ENCODE results near the gene CCT6B.

Gene CCT6B

DNA sequence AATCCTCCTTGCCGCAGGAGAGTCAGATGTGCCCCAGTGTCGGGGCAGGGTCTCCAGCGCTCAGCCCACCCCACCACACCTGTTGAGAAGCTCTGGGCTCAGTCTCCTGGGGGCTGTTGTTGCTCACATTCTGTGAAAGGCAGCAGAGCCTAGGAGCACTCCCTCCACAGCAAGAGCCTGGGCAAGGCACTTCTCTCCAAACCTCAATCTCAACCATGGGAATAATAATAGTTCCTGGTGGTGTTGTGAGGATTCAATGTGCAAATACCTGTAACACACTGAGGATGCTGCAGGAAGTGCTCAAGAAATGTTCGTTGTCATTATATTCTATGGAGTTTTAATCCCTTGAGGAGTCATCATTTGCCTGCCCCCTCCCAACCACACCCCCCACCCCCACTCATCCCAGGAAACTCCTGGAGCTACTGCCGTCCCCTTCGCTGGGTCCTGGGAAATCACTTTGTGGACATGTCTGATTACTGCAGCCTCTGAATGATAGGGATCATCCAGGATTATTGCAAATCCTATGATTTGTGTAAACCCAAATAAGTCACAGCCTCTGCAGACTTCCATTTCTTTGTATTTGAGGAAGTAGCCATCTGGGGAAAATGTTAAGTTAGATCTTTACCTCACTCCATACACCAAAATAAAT lies 61.5 kb downstream of the CCT6B start:
- no peak for TF ChIP-seq EZH2phosphoT487 (conservative IDR thresholded peaks at IDR 0.05; ENCODE audit: low read length)
- TF ChIP-seq, protein P1, sequence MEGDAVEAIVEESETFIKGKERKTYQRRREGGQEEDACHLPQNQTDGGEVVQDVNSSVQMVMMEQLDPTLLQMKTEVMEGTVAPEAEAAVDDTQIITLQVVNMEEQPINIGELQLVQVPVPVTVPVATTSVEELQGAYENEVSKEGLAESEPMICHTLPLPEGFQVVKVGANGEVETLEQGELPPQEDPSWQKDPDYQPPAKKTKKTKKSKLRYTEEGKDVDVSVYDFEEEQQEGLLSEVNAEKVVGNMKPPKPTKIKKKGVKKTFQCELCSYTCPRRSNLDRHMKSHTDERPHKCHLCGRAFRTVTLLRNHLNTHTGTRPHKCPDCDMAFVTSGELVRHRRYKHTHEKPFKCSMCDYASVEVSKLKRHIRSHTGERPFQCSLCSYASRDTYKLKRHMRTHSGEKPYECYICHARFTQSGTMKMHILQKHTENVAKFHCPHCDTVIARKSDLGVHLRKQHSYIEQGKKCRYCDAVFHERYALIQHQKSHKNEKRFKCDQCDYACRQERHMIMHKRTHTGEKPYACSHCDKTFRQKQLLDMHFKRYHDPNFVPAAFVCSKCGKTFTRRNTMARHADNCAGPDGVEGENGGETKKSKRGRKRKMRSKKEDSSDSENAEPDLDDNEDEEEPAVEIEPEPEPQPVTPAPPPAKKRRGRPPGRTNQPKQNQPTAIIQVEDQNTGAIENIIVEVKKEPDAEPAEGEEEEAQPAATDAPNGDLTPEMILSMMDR (IDR thresholded peaks at IDR 0.05; ENCODE audit: insufficient read depth, low read length, poor library complexity, severe bottlenecking) = no peak
- no peaks in the 10 kb centered on the region for H3K79me2 ChIP-seq (ENCODE audit: insufficient read depth, low read length)
- no peak overlapping the region for H3K4me2 ChIP-seq (ENCODE audit: low read depth, low read length, poor library complexity, severe bottlenecking)
- no peaks in the 10 kb centered on the region for H3K9me3 ChIP-seq (ENCODE audit: insufficient read depth, low read length)
- H3K27me3 ChIP-seq (ENCODE audit: low read length) = no peaks in the 10 kb centered on the region
- H3K36me3 ChIP-seq (ENCODE audit: low read length) = no peaks in the 10 kb centered on the region
- H3K4me3 ChIP-seq (ENCODE audit: insufficient read depth, low read length, poor library complexity, severe bottlenecking) = no peak overlapping the region
- no peaks in the 10 kb centered on the region for H3K9me2 ChIP-seq (replicated peaks; ENCODE audit: insufficient read depth, low read length)
- no peaks in the 10 kb centered on the region for H4K20me1 ChIP-seq (ENCODE audit: low read depth, low read length)
- H2AFZ ChIP-seq (ENCODE audit: low read depth, low read length, severe bottlenecking) = no peak overlapping the region
- no peak overlapping the region for H3K9ac ChIP-seq (ENCODE audit: low read length)
- H3K27ac ChIP-seq (ENCODE audit: low read depth, low read length) = no peak overlapping the region
- H3F3A ChIP-seq (ENCODE audit: insufficient read depth) = no peaks in the 10 kb centered on the region

GRCh38 chr17:34895383-34895782 lies 65.9 kb downstream of the CCT6B start:
- Histone ChIP-seq H3K4me2 (ENCODE audit: low read depth, low read length, poor library complexity, severe bottlenecking) (no peak overlapping the region), H3K9ac (ENCODE audit: low read length) (no peak overlapping the region), H3F3A (ENCODE audit: insufficient read depth) (no peaks in the 10 kb centered on the region), H3K9me2 (replicated peaks; ENCODE audit: insufficient read depth, low read length) (no peaks in the 10 kb centered on the region), H3K36me3 (ENCODE audit: low read length) (no peaks in the 10 kb centered on the region), H4K20me1 (ENCODE audit: low read depth, low read length) (no peaks in the 10 kb centered on the region), H3K27ac (ENCODE audit: low read depth, low read length) (no peak overlapping the region), H3K4me3 (ENCODE audit: insufficient read depth, low read length, poor library complexity, severe bottlenecking) (no peak overlapping the region), H3K79me2 (ENCODE audit: insufficient read depth, low read length) (no peaks in the 10 kb centered on the region), H2AFZ (ENCODE audit: low read depth, low read length, severe bottlenecking) (no peak overlapping the region), H3K9me3 (ENCODE audit: insufficient read depth, low read length) (no peaks in the 10 kb centered on the region), H3K27me3 (ENCODE audit: low read length) (no peaks in the 10 kb centered on the region)
- TF ChIP-seq EZH2phosphoT487 (conservative IDR thresholded peaks at IDR 0.05; ENCODE audit: low read length) = no peak
- TF ChIP-seq, protein P1 (IDR thresholded peaks at IDR 0.05; ENCODE audit: insufficient read depth, low read length, poor library complexity, severe bottlenecking) = no peak

DNA sequence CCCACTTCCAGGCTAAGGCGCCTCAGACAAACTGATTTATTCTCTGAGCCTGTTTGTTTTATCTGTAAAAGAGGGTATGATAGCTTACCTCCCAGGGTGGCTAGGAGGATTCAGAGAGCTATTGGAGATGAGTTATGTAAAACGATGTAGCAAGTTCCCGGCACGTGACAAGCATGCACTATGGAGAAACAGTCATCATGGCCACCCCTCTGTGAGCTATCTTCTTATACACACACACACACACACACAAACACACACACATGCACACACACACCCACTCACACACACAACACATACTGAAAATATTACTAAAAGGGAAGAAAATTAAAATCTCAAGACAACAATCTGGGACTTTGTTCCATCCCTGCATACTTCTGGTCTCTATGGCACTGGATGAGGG lies 66.3 kb downstream of the CCT6B start:
- H3F3A ChIP-seq (ENCODE audit: insufficient read depth) = no peaks in the 10 kb centered on the region
- no peak overlapping the region for H3K4me3 ChIP-seq (ENCODE audit: insufficient read depth, low read length, poor library complexity, severe bottlenecking)
- no peaks in the 10 kb centered on the region for H4K20me1 ChIP-seq (ENCODE audit: low read depth, low read length)
- no peak overlapping the region for H2AFZ ChIP-seq (ENCODE audit: low read depth, low read length, severe bottlenecking)
- TF ChIP-seq EZH2phosphoT487 (conservative IDR thresholded peaks at IDR 0.05; ENCODE audit: low read length) = no peak
- TF ChIP-seq, protein P1 (IDR thresholded peaks at IDR 0.05; ENCODE audit: insufficient read depth, low read length, poor library complexity, severe bottlenecking) = no peak
- no peaks in the 10 kb centered on the region for H3K27me3 ChIP-seq (ENCODE audit: low read length)
- H3K9ac ChIP-seq (ENCODE audit: low read length) = no peak overlapping the region
- no peaks in the 10 kb centered on the region for H3K9me2 ChIP-seq (replicated peaks; ENCODE audit: insufficient read depth, low read length)
- no peaks in the 10 kb centered on the region for H3K79me2 ChIP-seq (ENCODE audit: insufficient read depth, low read length)
- H3K27ac ChIP-seq (ENCODE audit: low read depth, low read length) = no peak overlapping the region
- H3K4me2 ChIP-seq (ENCODE audit: low read depth, low read length, poor library complexity, severe bottlenecking) = no peak overlapping the region
- H3K36me3 ChIP-seq (ENCODE audit: low read length) = no peaks in the 10 kb centered on the region
- H3K9me3 ChIP-seq (ENCODE audit: insufficient read depth, low read length) = no peaks in the 10 kb centered on the region

All from SU-DHL-6 (cell line).